Measurements from ENCODE around the gene KCNA1.

- no peak for TF ChIP-seq CTCF (IDR thresholded peaks at IDR 0.05)
- no peak for TF ChIP-seq POLR2A (IDR thresholded peaks at IDR 0.05)
- no peak for TF ChIP-seq POLR2AphosphoS5 (IDR thresholded peaks at IDR 0.05)
Observed at GRCh38 chr12:4939418-4940023, 29.8 kb downstream of the KCNA1 start.
